ENCODE results near the gene OFD1.

DNA sequence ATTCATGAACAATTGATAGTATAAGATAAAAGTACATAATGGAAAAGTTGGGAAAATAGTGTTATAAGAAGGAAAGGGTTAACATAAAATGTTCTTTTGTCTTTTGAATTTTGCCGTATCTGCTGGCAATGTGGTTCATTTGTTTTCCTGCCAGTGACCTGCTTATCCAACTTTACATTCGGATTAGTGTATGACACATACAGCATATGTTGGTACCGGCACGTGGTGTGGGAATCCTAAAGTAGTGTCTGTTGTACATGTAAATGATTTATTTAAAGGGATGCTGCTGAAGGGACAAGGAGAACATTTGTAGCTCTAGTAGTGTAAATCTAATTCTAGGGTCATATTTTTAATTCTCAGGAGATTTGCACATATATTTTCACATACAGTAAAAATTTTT lies 34.2 kb upstream of the OFD1 start:
- TF ChIP-seq, protein P1, sequence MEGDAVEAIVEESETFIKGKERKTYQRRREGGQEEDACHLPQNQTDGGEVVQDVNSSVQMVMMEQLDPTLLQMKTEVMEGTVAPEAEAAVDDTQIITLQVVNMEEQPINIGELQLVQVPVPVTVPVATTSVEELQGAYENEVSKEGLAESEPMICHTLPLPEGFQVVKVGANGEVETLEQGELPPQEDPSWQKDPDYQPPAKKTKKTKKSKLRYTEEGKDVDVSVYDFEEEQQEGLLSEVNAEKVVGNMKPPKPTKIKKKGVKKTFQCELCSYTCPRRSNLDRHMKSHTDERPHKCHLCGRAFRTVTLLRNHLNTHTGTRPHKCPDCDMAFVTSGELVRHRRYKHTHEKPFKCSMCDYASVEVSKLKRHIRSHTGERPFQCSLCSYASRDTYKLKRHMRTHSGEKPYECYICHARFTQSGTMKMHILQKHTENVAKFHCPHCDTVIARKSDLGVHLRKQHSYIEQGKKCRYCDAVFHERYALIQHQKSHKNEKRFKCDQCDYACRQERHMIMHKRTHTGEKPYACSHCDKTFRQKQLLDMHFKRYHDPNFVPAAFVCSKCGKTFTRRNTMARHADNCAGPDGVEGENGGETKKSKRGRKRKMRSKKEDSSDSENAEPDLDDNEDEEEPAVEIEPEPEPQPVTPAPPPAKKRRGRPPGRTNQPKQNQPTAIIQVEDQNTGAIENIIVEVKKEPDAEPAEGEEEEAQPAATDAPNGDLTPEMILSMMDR (IDR thresholded peaks at IDR 0.05), result no peak
- no peak for TF ChIP-seq POLR2A (IDR thresholded peaks at IDR 0.05)

Data from body of pancreas (tissue), 4 donors.